GM18498 (cell line): ENCODE data around the gene AHI1.

Source experiments
- ATAC-seq: cut with Tn5 transposase; IDR thresholded peaks from one replicate; pipeline ENCODE4 v1.9.1; 2021; ENCODE audit warnings: mild to moderate bottlenecking, moderate library complexity; ENCODE audit not compliant: unreplicated experiment

The AHI1 gene

GRCh38 chr6:135497412-135498184 is at the start of gene AHI1:
Gene AHI1 (minus strand): TSS chr6:135497740. CDS start chr6:135492237, 5,503 bp downstream.
- ATAC-seq = peak; percentile 97

- no peak for ATAC-seq
Measured at GRCh38 chr6:135546680-135547418, 49.3 kb upstream of the AHI1 start.

GRCh38 chr6:135546206-135546605 is 48.7 kb upstream of the AHI1 start:
- ATAC-seq = no peak

- ATAC-seq = no peak
Measured at GRCh38 chr6:135540207-135540840, 42.8 kb upstream of the AHI1 start.

GRCh38 chr6:135537741-135538301 is 40.3 kb upstream of the AHI1 start:
- no peak for ATAC-seq

- no peak for ATAC-seq
Measured at GRCh38 chr6:135535989-135536414, 38.5 kb upstream of the AHI1 start.

GRCh38 chr6:135534773-135535380 is 37.3 kb upstream of the AHI1 start:
- ATAC-seq = no peak

GRCh38 chr6:135532559-135532958 is 35.0 kb upstream of the AHI1 start:
- ATAC-seq = no peak

- ATAC-seq = no peak
Measured at GRCh38 chr6:135531954-135532490, 34.5 kb upstream of the AHI1 start.

GRCh38 chr6:135530113-135530512 is 32.6 kb upstream of the AHI1 start:
- no peak for ATAC-seq

- ATAC-seq = no peak
Measured at GRCh38 chr6:135527960-135528249, 30.4 kb upstream of the AHI1 start.

- ATAC-seq = no peak
Measured at GRCh38 chr6:135527116-135527959, 29.8 kb upstream of the AHI1 start.

GRCh38 chr6:135525594-135525993 is 28.1 kb upstream of the AHI1 start:
- ATAC-seq = no peak

GRCh38 chr6:135522965-135523692 is 25.6 kb upstream of the AHI1 start:
- ATAC-seq = no peak

GRCh38 chr6:135521431-135521830 is 23.9 kb upstream of the AHI1 start:
- no peak for ATAC-seq

GRCh38 chr6:135520781-135521180 is 23.2 kb upstream of the AHI1 start:
- no peak for ATAC-seq

GRCh38 chr6:135519348-135519747 is 21.8 kb upstream of the AHI1 start:
- ATAC-seq = no peak

GRCh38 chr6:135517527-135517926 is 20.0 kb upstream of the AHI1 start:
- ATAC-seq = no peak

- ATAC-seq = no peak
Measured at GRCh38 chr6:135514706-135515105, 17.2 kb upstream of the AHI1 start.
